K562 (cell line): ENCODE data around the gene DENND4C. TPM values are rescaled to one million over a fixed set of nuclear protein-coding genes. Genes with fewer than 3 reads are reported as not detected.
A peak's percentile ranks its signal among the peaks of the same experiment; 100 is the strongest.

Experiments
- CBFA2T3 ChIP-seq: fragments of 450-650 bp; IDR thresholded peaks from 2 replicates; pipeline ENCODE4 v1.6.1; 2017
- DDX20 ChIP-seq: fragments of 450-650 bp; IDR thresholded peaks from 2 replicates; pipeline ENCODE4 v1.6.1; 2016; ENCODE audit warnings: missing genetic modification characterization, low read depth, mild to moderate bottlenecking, missing compliant biosample characterization, moderate library complexity
- DPF2 ChIP-seq: fragments of 450-650 bp; IDR thresholded peaks from 2 replicates; pipeline ENCODE4 v1.6.1; 2016
- EP300 ChIP-seq: IDR thresholded peaks from 2 replicates; pipeline ENCODE4 v1.6.1; 2012; ENCODE audit warnings: low read length, improper control_type of control experiment
- HNRNPL ChIP-seq: fragments of 200-400 bp; formaldehyde crosslinking; IDR thresholded peaks from 2 replicates; pipeline ENCODE4 v1.6.1; 2017; ENCODE audit warnings: low read depth, mild to moderate bottlenecking, low read length
- JUND ChIP-seq, 2 experiments: IDR thresholded peaks; 2 replicates in 1 of 2; 3 replicates in 1 of 2; pipeline ENCODE4 v1.6.1; 2011; ENCODE audit warnings: borderline replicate concordance in 2 of 2, low read depth in 2 of 2, low read length in 2 of 2, improper control_type of control experiment in 1 of 2, missing biosample characterization in 1 of 2, missing genetic modification characterization in 1 of 2, missing genetic modification reagents in 1 of 2
- LCOR ChIP-seq: sonication (generic); formaldehyde crosslinking; IDR thresholded peaks from 2 replicates; pipeline ENCODE4 v1.8.0; 2022; ENCODE audit warnings: mild to moderate bottlenecking, missing genetic modification reagents
- MAFF ChIP-seq: IDR thresholded peaks from 2 replicates; pipeline ENCODE4 v1.6.1; 2012; ENCODE audit warnings: low read length, improper control_type of control experiment
- MAFG ChIP-seq: fragments of 450-650 bp; conservative IDR thresholded peaks from 2 replicates; pipeline ENCODE4 v1.6.1; 2016; ENCODE audit warnings: missing genetic modification characterization, missing compliant biosample characterization
- NFIX ChIP-seq: fragments of 250-450 bp; sonication (Bioruptor Pico); IDR thresholded peaks from 2 replicates; pipeline ENCODE4 v1.4.0; 2020; ENCODE audit warnings: low read depth, mild to moderate bottlenecking, moderate library complexity
- NR1H2 ChIP-seq: sonication (generic); formaldehyde crosslinking; IDR thresholded peaks from 2 replicates; pipeline ENCODE4 v1.4.0; 2020; ENCODE audit warnings: mild to moderate bottlenecking, missing genetic modification reagents
- POLR2H ChIP-seq: IDR thresholded peaks from 2 replicates; pipeline ENCODE4 v1.6.1; 2016; ENCODE audit warnings: missing genetic modification characterization, low read depth, mild to moderate bottlenecking, control low read depth, missing compliant biosample characterization, moderate library complexity
- SOX6 ChIP-seq: fragments of 450-650 bp; IDR thresholded peaks from 2 replicates; pipeline ENCODE4 v1.6.1; 2014; ENCODE audit warnings: mild to moderate bottlenecking
- TCF3 ChIP-seq: sonication (generic); formaldehyde crosslinking; IDR thresholded peaks from 2 replicates; pipeline ENCODE4 v1.4.0; 2020; ENCODE audit warnings: mild to moderate bottlenecking, missing genetic modification reagents
- TCFL5 ChIP-seq: fragments of 250-450 bp; sonication (Bioruptor Pico); conservative IDR thresholded peaks from 2 replicates; pipeline ENCODE4 v1.6.1; 2021; ENCODE audit warnings: mild to moderate bottlenecking, moderate library complexity, matching md5 sums
- ZNF644 ChIP-seq: fragments of 200-800 bp; sonication (Bioruptor generic); IDR thresholded peaks from 2 replicates; pipeline ENCODE4 v1.6.1; 2016; ENCODE audit warnings: low read depth, missing genetic modification characterization, missing compliant biosample characterization
- ZNF696 ChIP-seq: fragments of 250-450 bp; sonication (Bioruptor Pico); conservative IDR thresholded peaks from 2 replicates; pipeline ENCODE4 v1.4.0; 2020; ENCODE audit warnings: mild to moderate bottlenecking, moderate library complexity
- polyA plus RNA-seq, 8 experiments: library from polyadenylated mRNA; depleted of rRNA in 4 of 8; stranded (reverse) in 5 of 8; unstranded in 3 of 8; fragments of >200 nt; fragmentation: Nextera tagmentation in 2 of 8; fragmentation: Illumina TruSeq in 1 of 8; extraction: Ambion mirVana in 2 of 8; extraction: Trizol in 1 of 8; gene quantifications; 2 replicates each; pipeline versions ENCODE4 v1.2.1 to v1.2.3, GENCODE V29; 2011 to 2014; ENCODE audit warnings: inconsistent platforms in 1 of 8, missing spikeins in 1 of 8
- total RNA-seq, 7 experiments: library from RNA; depleted of rRNA in 6 of 7; stranded (reverse); fragments of >200 nt in 6 of 7; fragmentation: Illumina TruSeq in 2 of 7; extraction: Trizol in 2 of 7; gene quantifications; 2 replicates each; pipeline versions ENCODE4 v1.2.1 to v1.2.3, GENCODE V29; 2011 to 2021; ENCODE audit warnings: low replicate concordance in 1 of 7
- TF ChIP-seq, protein P1 (sequence below): fragments of 250-450 bp; sonication (Bioruptor Pico); IDR thresholded peaks from 2 replicates; pipeline ENCODE4 v1.5.0; 2021; ENCODE audit warnings: mild to moderate bottlenecking, moderate library complexity
- TF ChIP-seq, protein P2 (sequence below): fragments of 450-650 bp; IDR thresholded peaks from 2 replicates; pipeline ENCODE4 v1.6.1; 2018; ENCODE audit not compliant: partially characterized antibody

The DENND4C gene
- total and polyA plus RNA-seq, 9 of the 15 experiments (the other 6 are each of a cell fraction or from before 2014, with no cell fraction given), result 4.8 to 31.8 (median 13.9) TPM

DNA sequence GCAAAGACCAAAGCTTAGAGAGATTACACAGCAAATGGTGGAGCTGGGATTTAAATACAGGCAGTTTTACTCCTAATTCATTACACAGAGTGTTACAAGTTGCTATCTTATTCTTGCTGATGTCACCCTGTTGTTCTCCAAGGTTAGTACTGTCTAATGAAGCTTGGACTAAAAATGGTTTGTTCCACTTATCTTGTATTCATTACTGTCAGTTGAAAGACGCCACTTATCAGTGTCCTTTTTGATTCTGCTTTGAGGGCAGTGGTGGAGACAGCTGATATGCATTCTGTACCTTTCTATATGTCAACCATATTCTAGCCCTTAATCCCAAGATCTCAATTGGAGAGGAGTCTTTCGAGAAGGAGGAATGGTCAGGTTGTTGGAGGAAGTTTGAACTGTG lies 14.0 kb upstream of the DENND4C start (continued):
- TF ChIP-seq ZNF644 (tag) (no peak), DPF2 (peak; percentile 60), JUND (IDR thresholded peaks at IDR 0.05; ENCODE audit: borderline replicate concordance, low read depth, low read length) (peak; percentile 71), JUND (tag; IDR thresholded peaks at IDR 0.05; ENCODE audit: borderline replicate concordance, low read depth, low read length) (peak; percentile 68; the same call in 1 of the 3 replicates), TCF3 (CRISPR knock-in tag) (0 out of 2 replicates have a peak, but pooled peaks have one; percentile 36), MAFG (peak; percentile 24; the same call in 1 of the 2 replicates), NFIX (no peak), TCFL5 (CRISPR knock-in tag) (no peak), MAFF (peak; percentile 51; the same call in 1 of the 2 replicates), DDX20 (tag) (no peak), EP300 (peak; percentile 55; the same call in 1 of the 2 replicates), CBFA2T3 (peak; percentile 69), SOX6 (peak; percentile 87), POLR2H (tag) (no peak), ZNF696 (CRISPR knock-in tag) (no peak), NR1H2 (CRISPR knock-in tag) (no peak), HNRNPL (no peak), LCOR (CRISPR knock-in tag) (no peak)
- TF ChIP-seq, protein P1, sequence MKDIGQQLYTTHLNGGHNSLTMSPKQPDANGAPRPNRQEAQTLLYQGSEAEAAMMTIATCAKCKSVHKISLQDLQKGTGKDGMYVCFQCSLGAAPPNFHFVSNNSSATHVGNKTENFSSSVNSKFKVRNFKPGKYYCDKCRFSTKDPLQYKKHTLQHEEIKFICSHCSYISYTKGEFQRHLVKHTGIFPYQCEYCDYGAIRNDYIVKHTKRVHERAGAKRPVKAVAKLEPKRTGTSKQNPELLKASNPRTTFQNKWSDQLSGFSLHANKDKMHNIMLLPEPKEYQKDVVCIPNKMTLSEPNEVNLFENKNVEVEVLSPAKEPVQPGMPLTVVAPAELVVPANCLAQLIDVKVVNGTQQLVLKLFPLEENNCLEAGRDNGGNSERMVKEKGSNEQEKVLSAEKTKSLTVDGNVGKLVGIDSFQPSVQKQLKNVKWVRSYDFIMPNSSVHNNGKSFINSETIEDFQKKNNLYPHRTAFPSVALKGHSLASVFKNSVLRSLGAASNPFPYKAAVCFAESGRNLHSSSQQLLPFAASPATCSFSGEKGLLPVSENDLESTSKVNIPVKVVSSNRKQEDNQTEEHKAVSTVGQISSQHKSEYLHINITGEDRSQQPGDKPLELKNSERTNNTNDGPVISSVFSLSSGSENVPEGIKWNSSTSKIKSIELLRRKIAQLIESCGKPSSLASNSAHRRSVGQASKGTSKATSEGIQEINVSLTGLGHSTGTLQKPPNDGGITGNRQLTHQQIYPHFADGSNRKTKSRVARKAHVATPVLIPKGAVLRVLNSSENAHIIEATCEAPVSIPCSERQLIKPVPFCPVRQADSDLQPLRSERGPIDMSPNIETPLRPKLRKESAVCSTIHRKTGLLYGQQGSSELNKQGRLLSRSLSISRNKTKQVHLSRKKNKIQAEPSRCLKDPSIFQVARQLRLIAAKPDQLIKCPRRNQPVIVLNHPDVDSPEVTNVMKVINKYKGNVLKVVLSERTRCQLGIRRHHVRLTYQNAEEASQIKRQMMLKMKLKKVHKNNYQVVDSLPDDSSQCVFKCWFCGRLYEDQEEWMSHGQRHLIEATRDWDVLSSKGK (CRISPR knock-in tag), result no peak
- TF ChIP-seq, protein P2, sequence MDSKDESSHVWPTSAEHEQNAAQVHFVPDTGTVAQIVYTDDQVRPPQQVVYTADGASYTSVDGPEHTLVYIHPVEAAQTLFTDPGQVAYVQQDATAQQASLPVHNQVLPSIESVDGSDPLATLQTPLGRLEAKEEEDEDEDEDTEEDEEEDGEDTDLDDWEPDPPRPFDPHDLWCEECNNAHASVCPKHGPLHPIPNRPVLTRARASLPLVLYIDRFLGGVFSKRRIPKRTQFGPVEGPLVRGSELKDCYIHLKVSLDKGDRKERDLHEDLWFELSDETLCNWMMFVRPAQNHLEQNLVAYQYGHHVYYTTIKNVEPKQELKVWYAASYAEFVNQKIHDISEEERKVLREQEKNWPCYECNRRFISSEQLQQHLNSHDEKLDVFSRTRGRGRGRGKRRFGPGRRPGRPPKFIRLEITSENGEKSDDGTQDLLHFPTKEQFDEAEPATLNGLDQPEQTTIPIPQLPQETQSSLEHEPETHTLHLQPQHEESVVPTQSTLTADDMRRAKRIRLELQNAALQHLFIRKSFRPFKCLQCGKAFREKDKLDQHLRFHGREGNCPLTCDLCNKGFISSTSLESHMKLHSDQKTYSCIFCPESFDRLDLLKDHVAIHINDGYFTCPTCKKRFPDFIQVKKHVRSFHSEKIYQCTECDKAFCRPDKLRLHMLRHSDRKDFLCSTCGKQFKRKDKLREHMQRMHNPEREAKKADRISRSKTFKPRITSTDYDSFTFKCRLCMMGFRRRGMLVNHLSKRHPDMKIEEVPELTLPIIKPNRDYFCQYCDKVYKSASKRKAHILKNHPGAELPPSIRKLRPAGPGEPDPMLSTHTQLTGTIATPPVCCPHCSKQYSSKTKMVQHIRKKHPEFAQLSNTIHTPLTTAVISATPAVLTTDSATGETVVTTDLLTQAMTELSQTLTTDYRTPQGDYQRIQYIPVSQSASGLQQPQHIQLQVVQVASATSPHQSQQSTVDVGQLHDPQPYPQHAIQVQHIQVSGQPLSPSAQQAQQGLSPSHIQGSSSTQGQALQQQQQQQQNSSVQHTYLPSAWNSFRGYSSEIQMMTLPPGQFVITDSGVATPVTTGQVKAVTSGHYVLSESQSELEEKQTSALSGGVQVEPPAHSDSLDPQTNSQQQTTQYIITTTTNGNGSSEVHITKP, result peak; percentile 97
